A549 treated with CORT108297 at 1 μM for 4 hours (cell line): ENCODE measurements around the gene KCNN4. TPM values are rescaled to one million over a fixed set of nuclear protein-coding genes. Genes with fewer than 3 reads are reported as not detected.

ENCODE experiments used
- total RNA-seq: library from RNA; stranded (reverse); fragments of 200-300 nt; extraction: Qiagen RNA extraction; gene quantifications from 5 replicates; pipeline ENCODE4 v1.2.3, GENCODE V29; 2022

KCNN4 gene
- 43.7 to 66.7 TPM (median 58.2 TPM) in 5 replicates for total RNA-seq

GRCh38 chr19:43780706-43781525 lies at the start of gene KCNN4:
KCNN4 (minus strand) TSS chr19:43780973; CDS start chr19:43780861, 112 bp downstream.

GRCh38 chr19:43826787-43827754 lies 46.3 kb upstream of the KCNN4 start, which contains the start of gene ZNF283:
ZNF283 (plus strand) TSS chr19:43827321; CDS start chr19:43833505, 6,184 bp downstream.

GRCh38 chr19:43802216-43802951 lies 21.6 kb upstream of the KCNN4 start, which contains the start of gene LYPD5:
LYPD5 (minus strand) TSS chr19:43802447; CDS start chr19:43802380, 67 bp downstream.

GRCh38 chr19:43754503-43755255 lies 26.1 kb downstream of the KCNN4 start, which contains the start of gene SMG9:
SMG9 (minus strand) TSS chr19:43754962; CDS start chr19:43750741, 4,221 bp downstream.

Other genes starting within 250 kb of the KCNN4 start
- gene ZNF575, start 247.8 kb downstream of the KCNN4 start, total RNA-seq, result 1.6 to 2.5 TPM (median 2.2 TPM) in 5 replicates
- gene XRCC1, start 205.4 kb downstream of the KCNN4 start, total RNA-seq, result 29.4 to 33.6 TPM (median 30.5 TPM) in 5 replicates
- gene PINLYP, start 205.2 kb downstream of the KCNN4 start, total RNA-seq, result 0.19 to 0.35 TPM (median 0.23 TPM) in 5 replicates
- 4.5 to 8.2 TPM (median 5.1 TPM) in 5 replicates for gene IRGQ, start 184.8 kb downstream of the KCNN4 start, total RNA-seq
- 12.0 to 22.2 TPM (median 21.9 TPM) in 5 replicates for gene ZNF576, start 184.4 kb downstream of the KCNN4 start, total RNA-seq
- gene SRRM5, start 168.9 kb downstream of the KCNN4 start, total RNA-seq, result 0.65 to 1.3 TPM (median 0.76 TPM) in 5 replicates
- 49.6 to 69.2 TPM (median 64.7 TPM) in 5 replicates for gene ZNF428, start 161.3 kb downstream of the KCNN4 start, total RNA-seq
- gene CADM4, start 141.1 kb downstream of the KCNN4 start, total RNA-seq, result 6.9 to 11.3 TPM (median 9.3 TPM) in 5 replicates
- gene PLAUR, start 110.8 kb downstream of the KCNN4 start, total RNA-seq, result 90.0 to 104 TPM (median 102 TPM) in 5 replicates
- gene IRGC, start 64.9 kb downstream of the KCNN4 start, total RNA-seq, result not detected in 5 replicates
- gene SMG9, start 26.0 kb downstream of the KCNN4 start, total RNA-seq, result 52.1 to 76.4 TPM (median 65.0 TPM) in 5 replicates
- 0.16 to 0.31 TPM (median 0.17 TPM) in 5 replicates for gene LYPD5, start 21.5 kb upstream of the KCNN4 start, total RNA-seq
- 3.6 to 7.3 TPM (median 4.4 TPM) in 5 replicates for gene ZNF283, start 46.3 kb upstream of the KCNN4 start, total RNA-seq
- 0.13 to 0.44 TPM (median 0.27 TPM) in 5 replicates for gene ZNF404, start 103.0 kb upstream of the KCNN4 start, total RNA-seq
- gene ZNF45, start 154.3 kb upstream of the KCNN4 start, total RNA-seq, result 9.9 to 12.8 TPM (median 10.7 TPM) in 5 replicates
- gene ZNF221, start 170.3 kb upstream of the KCNN4 start, total RNA-seq, result 0.39 to 0.92 TPM (median 0.48 TPM) in 5 replicates
- 2.3 to 3.8 TPM (median 2.6 TPM) in 5 replicates for gene ZNF155, start 203.2 kb upstream of the KCNN4 start, total RNA-seq
- gene ZNF230, start 222.0 kb upstream of the KCNN4 start, total RNA-seq, result 2.0 to 3.6 TPM (median 2.9 TPM) in 5 replicates
- gene ZNF222, start 244.4 kb upstream of the KCNN4 start, total RNA-seq, result 2.5 to 6.1 TPM (median 3.3 TPM) in 5 replicates